ENCODE results near the gene HOXA3.
A peak's percentile ranks its signal among the peaks of the same experiment; 100 is the strongest.

The HOXA3 gene

GRCh38 chr7:27094304-27095049 lies 57.9 kb downstream of the HOXA3 start:
- H3K27me3 ChIP-seq (ENCODE audit: insufficient read depth, low read depth, severe bottlenecking) = peaks cover 54% of the 10 kb centered on the region
- H3K9me3 ChIP-seq (ENCODE audit: severe bottlenecking) = no peaks in the 10 kb centered on the region
- H3K4me3 ChIP-seq (ENCODE audit: low read depth, low read length) = no peak overlapping the region
- no peak for DNase-seq
- no peak overlapping the region for H3K27ac ChIP-seq
- peaks cover 2% of the 10 kb centered on the region; the same call in 1 of the 2 replicates for H3K36me3 ChIP-seq
- no peak for TF ChIP-seq CTCF (IDR thresholded peaks at IDR 0.05; ENCODE audit: low read depth, low read length)

DNA sequence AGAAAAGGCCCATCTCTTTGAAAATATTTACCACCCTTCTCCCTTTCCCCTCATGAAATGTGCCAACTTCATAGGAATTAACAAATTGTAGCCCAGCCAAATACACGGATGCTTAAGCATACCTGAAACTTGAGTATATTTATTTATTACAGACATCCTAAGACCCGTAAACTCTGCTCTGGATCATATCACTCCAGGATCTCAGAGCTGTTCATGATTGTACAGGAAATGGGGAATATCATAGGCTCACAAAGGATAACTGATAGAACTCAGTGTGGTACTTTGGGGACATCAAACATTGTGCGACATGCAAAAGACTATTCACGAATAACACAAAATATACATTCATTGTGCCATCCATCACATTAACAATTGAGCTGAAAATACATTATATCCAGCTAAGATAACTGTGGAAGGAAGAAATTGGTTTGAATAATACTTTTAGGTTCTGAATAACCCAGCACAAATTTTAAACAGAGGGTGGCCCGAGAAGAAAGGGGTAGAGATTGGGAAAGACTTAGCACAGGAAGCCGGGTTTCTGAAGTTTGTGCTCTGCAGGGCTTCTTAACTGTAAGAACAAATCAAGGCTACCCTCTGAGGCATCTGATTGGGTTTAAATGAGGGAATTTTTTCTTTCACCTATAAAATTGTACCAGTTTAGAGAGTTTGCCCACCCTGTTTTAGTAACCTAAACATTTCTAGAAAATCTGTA lies 59.0 kb downstream of the HOXA3 start:
- no peak for TF ChIP-seq CTCF (IDR thresholded peaks at IDR 0.05; ENCODE audit: low read depth, low read length)
- H3K27ac ChIP-seq = no peak overlapping the region
- no peaks in the 10 kb centered on the region for H3K9me3 ChIP-seq (ENCODE audit: severe bottlenecking)
- peaks cover 43% of the 10 kb centered on the region for H3K27me3 ChIP-seq (ENCODE audit: insufficient read depth, low read depth, severe bottlenecking)
- H3K4me3 ChIP-seq (ENCODE audit: low read depth, low read length) = no peak overlapping the region
- no peak for DNase-seq
- peaks cover 2% of the 10 kb centered on the region; the same call in 1 of the 2 replicates for H3K36me3 ChIP-seq

GRCh38 chr7:27092819-27093110 lies 59.6 kb downstream of the HOXA3 start:
- DNase-seq = no peak
- H3K27me3 ChIP-seq (ENCODE audit: insufficient read depth, low read depth, severe bottlenecking) = peaks cover 40% of the 10 kb centered on the region

GRCh38 chr7:27091941-27092818 lies 60.2 kb downstream of the HOXA3 start:
- no peak for TF ChIP-seq CTCF (IDR thresholded peaks at IDR 0.05; ENCODE audit: low read depth, low read length)
- no peak overlapping the region for H3K27ac ChIP-seq
- H3K9me3 ChIP-seq (ENCODE audit: severe bottlenecking) = no peaks in the 10 kb centered on the region
- H3K4me3 ChIP-seq (ENCODE audit: low read depth, low read length) = no peak overlapping the region
- H3K36me3 ChIP-seq = peaks cover 2% of the 10 kb centered on the region; the same call in 1 of the 2 replicates
- H3K27me3 ChIP-seq (ENCODE audit: insufficient read depth, low read depth, severe bottlenecking) = peaks cover 35% of the 10 kb centered on the region
- no peak for DNase-seq

More at GRCh38 chr7:27092819-27093110, 59.6 kb downstream of the HOXA3 start:
- Histone ChIP-seq H3K4me3 (ENCODE audit: low read depth, low read length) (no peak overlapping the region), H3K9me3 (ENCODE audit: severe bottlenecking) (no peaks in the 10 kb centered on the region), H3K27ac (no peak overlapping the region), H3K36me3 (peaks cover 2% of the 10 kb centered on the region; the same call in 1 of the 2 replicates)
- TF ChIP-seq CTCF (IDR thresholded peaks at IDR 0.05; ENCODE audit: low read depth, low read length) = no peak

GRCh38 chr7:27091105-27091504 lies 61.3 kb downstream of the HOXA3 start:
- Histone ChIP-seq H3K36me3 (no peaks in the 10 kb centered on the region), H3K9me3 (ENCODE audit: severe bottlenecking) (no peaks in the 10 kb centered on the region), H3K4me3 (ENCODE audit: low read depth, low read length) (no peak overlapping the region), H3K27me3 (ENCODE audit: insufficient read depth, low read depth, severe bottlenecking) (peaks cover 24% of the 10 kb centered on the region), H3K27ac (peak overlapping the region; percentile 38)
- TF ChIP-seq CTCF (IDR thresholded peaks at IDR 0.05; ENCODE audit: low read depth, low read length) = no peak
- DNase-seq = no peak

Measured in WERI-Rb-1 (cell line).